HepG2 (cell line): ENCODE measurements around the gene GNPDA1. TPM values are rescaled to one million over a fixed set of nuclear protein-coding genes. Genes with fewer than 3 reads are reported as not detected.
A peak's percentile ranks its signal among the peaks of the same experiment; 100 is the strongest.

ENCODE experiments used
- KDM4B ChIP-seq: sonication (generic); formaldehyde crosslinking; IDR thresholded peaks from 2 replicates; pipeline ENCODE4 v1.4.0; 2020; ENCODE audit warnings: missing genetic modification reagents
- MAFG ChIP-seq: sonication (generic); formaldehyde crosslinking; IDR thresholded peaks from 2 replicates; pipeline ENCODE4 v1.5.1; 2020; ENCODE audit warnings: mild to moderate bottlenecking, missing genetic modification reagents
- MAZ ChIP-seq, 2 experiments: sonication (generic) in 1 of 2; formaldehyde crosslinking in 1 of 2; IDR thresholded peaks; 2 replicates each; pipeline versions ENCODE4 v1.5.0 to v1.6.1; 2012 to 2020; ENCODE audit warnings: low read depth in 2 of 2, mild to moderate bottlenecking in 2 of 2, borderline replicate concordance in 1 of 2, improper control_type of control experiment in 1 of 2, low read length in 1 of 2, missing genetic modification reagents in 1 of 2, moderate library complexity in 1 of 2
- MED13 ChIP-seq: sonication (generic); formaldehyde crosslinking; IDR thresholded peaks from 2 replicates; pipeline ENCODE4 v1.5.0; 2020; ENCODE audit warnings: missing genetic modification reagents
- MTF2 ChIP-seq: sonication (generic); formaldehyde crosslinking; IDR thresholded peaks from 2 replicates; pipeline ENCODE4 v1.5.0; 2020; ENCODE audit warnings: missing genetic modification reagents, borderline replicate concordance
- NFKBIZ ChIP-seq: IDR thresholded peaks from 2 replicates; pipeline ENCODE4 v1.6.1; 2018; ENCODE audit warnings: missing genetic modification reagents, missing compliant biosample characterization
- NFRKB ChIP-seq: fragments of 450-650 bp; IDR thresholded peaks from 2 replicates; pipeline ENCODE4 v1.6.1; 2017
- RXRA ChIP-seq: sonication (generic); formaldehyde crosslinking; IDR thresholded peaks from 2 replicates; pipeline ENCODE4 v1.5.1; 2020; ENCODE audit warnings: missing genetic modification reagents
- SOX6 ChIP-seq, 2 experiments: fragments of 450-650 bp in 1 of 2; sonication (generic) in 1 of 2; formaldehyde crosslinking in 1 of 2; IDR thresholded peaks; 2 replicates each; pipeline versions ENCODE4 v1.4.0 to v1.6.1; 2017 to 2020; ENCODE audit warnings: antibody characterized with exemption in 1 of 2, mild to moderate bottlenecking in 1 of 2, missing genetic modification reagents in 1 of 2
- SP1 ChIP-seq, 2 experiments: fragments of 450-650 bp in 1 of 2; sonication (generic) in 1 of 2; formaldehyde crosslinking in 1 of 2; IDR thresholded peaks; 2 replicates each; pipeline versions ENCODE4 v1.4.0 to v1.6.1; 2016 to 2020; ENCODE audit warnings: missing genetic modification reagents in 1 of 2
- ZNF652 ChIP-seq: IDR thresholded peaks from 2 replicates; pipeline ENCODE4 v1.6.1; 2016; ENCODE audit warnings: low read depth, borderline replicate concordance
- ZNF788 ChIP-seq: sonication (generic); formaldehyde crosslinking; IDR thresholded peaks from 2 replicates; pipeline ENCODE4 v1.5.0; 2020; ENCODE audit warnings: mild to moderate bottlenecking, missing genetic modification reagents, borderline replicate concordance
- polyA plus RNA-seq, 8 experiments: library from polyadenylated mRNA; depleted of rRNA in 3 of 8; stranded (reverse) in 7 of 8; unstranded in 1 of 8; fragments of >200 nt; fragmentation: Illumina TruSeq in 4 of 8; extraction: Trizol in 4 of 8; gene quantifications; 2 replicates each; pipeline versions ENCODE4 v1.2.1 to v1.2.3, GENCODE V29; 2011 to 2016; ENCODE audit warnings: low read depth in 4 of 8, missing spikeins in 1 of 8, mixed read lengths in 1 of 8; ENCODE audit not compliant: insufficient read depth in 1 of 8
- total RNA-seq, 5 experiments: library from RNA; depleted of rRNA; stranded (reverse); fragments of >200 nt; fragmentation: Illumina TruSeq; extraction: Trizol; gene quantifications; 2 replicates each; pipeline ENCODE4 v1.2.3, GENCODE V29; 2016; ENCODE audit warnings: low read depth in 1 of 5
- TF ChIP-seq, protein P1 (sequence below): sonication (generic); formaldehyde crosslinking; IDR thresholded peaks from 2 replicates; pipeline ENCODE4 v1.8.1; 2023; ENCODE audit warnings: mild to moderate bottlenecking, inconsistent platforms, moderate library complexity, missing genetic modification reagents, borderline replicate concordance
- TF ChIP-seq, protein P2 (sequence below): sonication (generic); formaldehyde crosslinking; IDR thresholded peaks from 2 replicates; pipeline ENCODE4 v1.4.0; 2020; ENCODE audit warnings: missing genetic modification reagents
- TF ChIP-seq, protein P3 (sequence below): sonication (generic); formaldehyde crosslinking; IDR thresholded peaks from 2 replicates; pipeline ENCODE4 v1.4.0; 2020; ENCODE audit warnings: missing genetic modification reagents
- TF ChIP-seq, protein P4 (sequence below): sonication (generic); formaldehyde crosslinking; IDR thresholded peaks from 2 replicates; pipeline ENCODE4 v1.8.0; 2023; ENCODE audit warnings: mild to moderate bottlenecking, missing genetic modification reagents
- TF ChIP-seq, protein P5 (sequence below): sonication (generic); formaldehyde crosslinking; IDR thresholded peaks from 2 replicates; pipeline ENCODE4 v1.8.1; 2023; ENCODE audit warnings: mild to moderate bottlenecking, missing genetic modification reagents

GNPDA1 gene
- total and polyA plus RNA-seq, 2 of the 13 experiments (the other 11 are each of a cell fraction or from before 2014, with no cell fraction given), result 6.0 to 54.1 TPM

DNA sequence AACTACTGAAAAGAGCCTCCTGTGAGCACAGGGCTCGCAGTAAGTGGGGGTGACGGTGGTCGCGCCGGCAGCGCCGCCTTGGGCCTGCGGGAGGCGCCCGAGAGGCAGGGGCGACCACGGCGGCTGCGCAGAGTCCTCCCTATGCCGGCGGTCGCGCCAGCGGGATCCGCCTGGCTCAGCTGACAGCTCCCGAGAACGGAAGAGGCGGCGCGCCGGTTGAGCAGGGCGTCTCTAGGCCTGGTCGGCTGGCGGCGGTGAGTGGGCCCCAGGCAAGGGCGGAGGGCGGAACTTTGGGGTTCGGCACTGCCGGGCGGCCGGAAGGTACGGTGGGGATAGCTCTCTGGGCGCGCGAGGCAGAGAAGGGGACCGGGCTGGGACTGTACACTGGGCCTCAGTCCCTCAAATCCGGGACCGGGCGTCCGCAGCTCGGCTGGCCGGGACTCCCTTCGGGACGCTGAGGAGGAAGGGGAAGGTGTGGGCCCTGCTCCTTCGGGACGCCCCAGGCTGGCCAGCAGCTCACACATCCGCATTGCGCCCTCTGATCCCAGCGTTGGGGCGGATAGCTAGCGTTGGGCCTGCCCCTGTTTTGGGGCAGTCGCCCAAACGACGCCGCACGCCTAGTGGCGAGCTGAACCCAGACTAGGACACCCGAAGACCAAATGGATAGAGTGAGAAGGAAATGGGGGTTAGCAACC lies 43.8 kb downstream of the GNPDA1 start, which contains the start of gene RNF14 (continued):
- TF ChIP-seq ZNF788 (peak; percentile 76; the same call in 1 of the 2 replicates), MTF2 (peak; percentile 89; the same call in 1 of the 2 replicates), SOX6 (IDR thresholded peaks at IDR 0.05) (no peak), SOX6 (CRISPR knock-in tag; IDR thresholded peaks at IDR 0.05) (peak; percentile 68), MED13 (CRISPR knock-in tag) (peak; percentile 88; the same call in 1 of the 2 replicates), NFRKB (no peak), SP1 (IDR thresholded peaks at IDR 0.05) (no peak), SP1 (CRISPR knock-in tag; IDR thresholded peaks at IDR 0.05) (peak; percentile 42; the same call in 1 of the 2 replicates), NFKBIZ (0 out of 2 replicates have a peak, but pooled peaks have one; percentile 25), MAFG (CRISPR knock-in tag) (no peak), KDM4B (CRISPR knock-in tag) (peak; percentile 46; the same call in 1 of the 2 replicates), MAZ (IDR thresholded peaks at IDR 0.05; ENCODE audit: borderline replicate concordance, low read depth, low read length) (0 out of 2 replicates have a peak, but pooled peaks have one; percentile 40), MAZ (CRISPR knock-in tag; IDR thresholded peaks at IDR 0.05; ENCODE audit: low read depth) (peak; percentile 90), ZNF652 (CRISPR knock-in tag) (no peak), RXRA (peak; percentile 74)
- TF ChIP-seq, protein P1, sequence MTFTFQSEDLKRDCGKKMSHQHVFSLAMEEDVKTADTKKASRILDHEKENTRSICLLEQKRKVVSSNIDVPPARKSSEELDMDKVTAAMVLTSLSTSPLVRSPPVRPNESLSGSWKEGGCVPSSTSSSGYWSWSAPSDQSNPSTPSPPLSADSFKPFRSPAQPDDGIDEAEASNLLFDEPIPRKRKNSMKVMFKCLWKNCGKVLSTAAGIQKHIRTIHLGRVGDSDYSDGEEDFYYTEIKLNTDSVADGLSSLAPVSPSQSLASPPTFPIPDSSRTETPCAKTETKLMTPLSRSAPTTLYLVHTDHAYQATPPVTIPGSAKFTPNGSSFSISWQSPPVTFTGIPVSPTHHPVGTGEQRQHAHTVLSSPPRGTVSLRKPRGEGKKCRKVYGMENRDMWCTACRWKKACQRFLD, result peak; percentile 88; the same call in 1 of the 2 replicates
- TF ChIP-seq, protein P2, sequence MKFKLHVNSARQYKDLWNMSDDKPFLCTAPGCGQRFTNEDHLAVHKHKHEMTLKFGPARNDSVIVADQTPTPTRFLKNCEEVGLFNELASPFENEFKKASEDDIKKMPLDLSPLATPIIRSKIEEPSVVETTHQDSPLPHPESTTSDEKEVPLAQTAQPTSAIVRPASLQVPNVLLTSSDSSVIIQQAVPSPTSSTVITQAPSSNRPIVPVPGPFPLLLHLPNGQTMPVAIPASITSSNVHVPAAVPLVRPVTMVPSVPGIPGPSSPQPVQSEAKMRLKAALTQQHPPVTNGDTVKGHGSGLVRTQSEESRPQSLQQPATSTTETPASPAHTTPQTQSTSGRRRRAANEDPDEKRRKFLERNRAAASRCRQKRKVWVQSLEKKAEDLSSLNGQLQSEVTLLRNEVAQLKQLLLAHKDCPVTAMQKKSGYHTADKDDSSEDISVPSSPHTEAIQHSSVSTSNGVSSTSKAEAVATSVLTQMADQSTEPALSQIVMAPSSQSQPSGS (CRISPR knock-in tag), result peak; percentile 54; the same call in 1 of the 2 replicates
- TF ChIP-seq, protein P3, sequence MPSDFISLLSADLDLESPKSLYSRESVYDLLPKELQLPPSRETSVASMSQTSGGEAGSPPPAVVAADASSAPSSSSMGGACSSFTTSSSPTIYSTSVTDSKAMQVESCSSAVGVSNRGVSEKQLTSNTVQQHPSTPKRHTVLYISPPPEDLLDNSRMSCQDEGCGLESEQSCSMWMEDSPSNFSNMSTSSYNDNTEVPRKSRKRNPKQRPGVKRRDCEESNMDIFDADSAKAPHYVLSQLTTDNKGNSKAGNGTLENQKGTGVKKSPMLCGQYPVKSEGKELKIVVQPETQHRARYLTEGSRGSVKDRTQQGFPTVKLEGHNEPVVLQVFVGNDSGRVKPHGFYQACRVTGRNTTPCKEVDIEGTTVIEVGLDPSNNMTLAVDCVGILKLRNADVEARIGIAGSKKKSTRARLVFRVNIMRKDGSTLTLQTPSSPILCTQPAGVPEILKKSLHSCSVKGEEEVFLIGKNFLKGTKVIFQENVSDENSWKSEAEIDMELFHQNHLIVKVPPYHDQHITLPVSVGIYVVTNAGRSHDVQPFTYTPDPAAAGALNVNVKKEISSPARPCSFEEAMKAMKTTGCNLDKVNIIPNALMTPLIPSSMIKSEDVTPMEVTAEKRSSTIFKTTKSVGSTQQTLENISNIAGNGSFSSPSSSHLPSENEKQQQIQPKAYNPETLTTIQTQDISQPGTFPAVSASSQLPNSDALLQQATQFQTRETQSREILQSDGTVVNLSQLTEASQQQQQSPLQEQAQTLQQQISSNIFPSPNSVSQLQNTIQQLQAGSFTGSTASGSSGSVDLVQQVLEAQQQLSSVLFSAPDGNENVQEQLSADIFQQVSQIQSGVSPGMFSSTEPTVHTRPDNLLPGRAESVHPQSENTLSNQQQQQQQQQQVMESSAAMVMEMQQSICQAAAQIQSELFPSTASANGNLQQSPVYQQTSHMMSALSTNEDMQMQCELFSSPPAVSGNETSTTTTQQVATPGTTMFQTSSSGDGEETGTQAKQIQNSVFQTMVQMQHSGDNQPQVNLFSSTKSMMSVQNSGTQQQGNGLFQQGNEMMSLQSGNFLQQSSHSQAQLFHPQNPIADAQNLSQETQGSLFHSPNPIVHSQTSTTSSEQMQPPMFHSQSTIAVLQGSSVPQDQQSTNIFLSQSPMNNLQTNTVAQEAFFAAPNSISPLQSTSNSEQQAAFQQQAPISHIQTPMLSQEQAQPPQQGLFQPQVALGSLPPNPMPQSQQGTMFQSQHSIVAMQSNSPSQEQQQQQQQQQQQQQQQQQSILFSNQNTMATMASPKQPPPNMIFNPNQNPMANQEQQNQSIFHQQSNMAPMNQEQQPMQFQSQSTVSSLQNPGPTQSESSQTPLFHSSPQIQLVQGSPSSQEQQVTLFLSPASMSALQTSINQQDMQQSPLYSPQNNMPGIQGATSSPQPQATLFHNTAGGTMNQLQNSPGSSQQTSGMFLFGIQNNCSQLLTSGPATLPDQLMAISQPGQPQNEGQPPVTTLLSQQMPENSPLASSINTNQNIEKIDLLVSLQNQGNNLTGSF, result peak; percentile 90
- TF ChIP-seq, protein P4, sequence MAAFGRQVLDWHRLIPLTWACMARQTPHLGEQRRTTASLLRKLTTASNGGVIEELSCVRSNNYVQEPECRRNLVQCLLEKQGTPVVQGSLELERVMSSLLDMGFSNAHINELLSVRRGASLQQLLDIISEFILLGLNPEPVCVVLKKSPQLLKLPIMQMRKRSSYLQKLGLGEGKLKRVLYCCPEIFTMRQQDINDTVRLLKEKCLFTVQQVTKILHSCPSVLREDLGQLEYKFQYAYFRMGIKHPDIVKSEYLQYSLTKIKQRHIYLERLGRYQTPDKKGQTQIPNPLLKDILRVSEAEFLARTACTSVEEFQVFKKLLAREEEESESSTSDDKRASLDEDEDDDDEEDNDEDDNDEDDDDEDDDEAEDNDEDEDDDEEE (CRISPR knock-in tag), result peak; percentile 94
- TF ChIP-seq, protein P5, sequence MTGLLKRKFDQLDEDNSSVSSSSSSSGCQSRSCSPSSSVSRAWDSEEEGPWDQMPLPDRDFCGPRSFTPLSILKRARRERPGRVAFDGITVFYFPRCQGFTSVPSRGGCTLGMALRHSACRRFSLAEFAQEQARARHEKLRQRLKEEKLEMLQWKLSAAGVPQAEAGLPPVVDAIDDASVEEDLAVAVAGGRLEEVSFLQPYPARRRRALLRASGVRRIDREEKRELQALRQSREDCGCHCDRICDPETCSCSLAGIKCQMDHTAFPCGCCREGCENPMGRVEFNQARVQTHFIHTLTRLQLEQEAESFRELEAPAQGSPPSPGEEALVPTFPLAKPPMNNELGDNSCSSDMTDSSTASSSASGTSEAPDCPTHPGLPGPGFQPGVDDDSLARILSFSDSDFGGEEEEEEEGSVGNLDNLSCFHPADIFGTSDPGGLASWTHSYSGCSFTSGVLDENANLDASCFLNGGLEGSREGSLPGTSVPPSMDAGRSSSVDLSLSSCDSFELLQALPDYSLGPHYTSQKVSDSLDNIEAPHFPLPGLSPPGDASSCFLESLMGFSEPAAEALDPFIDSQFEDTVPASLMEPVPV (CRISPR knock-in tag), result peak; percentile 82
